ENCODE results near the gene CISD2. TPM values are rescaled to one million over a fixed set of nuclear protein-coding genes. Genes with fewer than 3 reads are reported as not detected.
A peak's percentile ranks its signal among the peaks of the same experiment; 100 is the strongest.
"Not testable (repeated sequence)": the region's sequence is repeated elsewhere in the genome, so short reads cannot be mapped to it uniquely, and the experiment has no call there.

The CISD2 gene, protein sequence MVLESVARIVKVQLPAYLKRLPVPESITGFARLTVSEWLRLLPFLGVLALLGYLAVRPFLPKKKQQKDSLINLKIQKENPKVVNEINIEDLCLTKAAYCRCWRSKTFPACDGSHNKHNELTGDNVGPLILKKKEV
- 25.6 and 26.4 TPM in 2 replicates for total RNA-seq

GRCh38 chr4:102868781-102869568 lies at the start of gene CISD2:
CISD2 (plus strand) TSS chr4:102868992; CDS start chr4:102869085, 93 bp downstream.
- Histone ChIP-seq H3K4me3 (ENCODE audit: insufficient read depth, low read length) (peak within 1 kb of the TSS; percentile 78), H3K36me3 (ENCODE audit: insufficient read depth, low read length) (peaks cover 4% of the 10 kb centered on the region), H3K4me1 (ENCODE audit: insufficient read depth, low read length) (peaks cover 18% of the 10 kb centered on the region), H3K9me3 (ENCODE audit: low read depth, low read length) (no peaks in the 10 kb centered on the region), H3K79me2 (ENCODE audit: insufficient read depth, low read length) (peaks cover 63% of the 10 kb centered on the region), H3K4me2 (ENCODE audit: insufficient read depth, low read length) (peak within 1 kb of the TSS; percentile 95), H3K27ac (ENCODE audit: low read depth, low read length) (peak within 1 kb of the TSS; percentile 98), H4K20me1 (ENCODE audit: insufficient read depth, low read length) (no peaks in the 10 kb centered on the region), H3K27me3 (ENCODE audit: insufficient read depth, low read length) (no peaks in the 10 kb centered on the region), H2AFZ (ENCODE audit: low read length) (peak within 1 kb of the TSS; percentile 100)
- no peak for TF ChIP-seq CTCF (IDR thresholded peaks at IDR 0.05; ENCODE audit: extremely low read depth, low read depth, low read length)
- peak; percentile 97 for DNase-seq (ENCODE audit: insufficient read length, low spot score, missing footprints)

DNA sequence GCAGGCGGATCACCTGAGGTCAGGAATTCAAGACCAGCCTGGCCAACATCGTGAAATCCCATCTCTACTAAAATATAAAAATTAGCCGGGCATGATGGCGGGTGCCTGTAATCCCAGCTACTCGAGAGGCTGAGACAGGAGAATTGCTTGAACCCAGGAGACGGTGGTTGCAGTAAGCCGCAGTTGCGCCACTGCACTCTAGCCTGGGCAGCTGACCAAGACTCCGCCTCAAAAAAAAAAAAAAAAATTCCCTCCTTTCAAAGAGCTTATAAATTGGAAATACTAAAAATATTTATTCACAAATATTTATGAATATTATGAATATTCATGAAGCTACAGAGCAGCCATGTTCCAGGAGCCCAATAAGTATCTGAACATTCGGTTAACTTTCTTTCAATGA lies 49.7 kb upstream of the CISD2 start:
- Histone ChIP-seq H3K4me2 (ENCODE audit: insufficient read depth, low read length) (peak overlapping the region; percentile 42), H4K20me1 (ENCODE audit: insufficient read depth, low read length) (peaks cover 92% of the 10 kb centered on the region), H3K79me2 (ENCODE audit: insufficient read depth, low read length) (peaks cover 100% of the 10 kb centered on the region), H3K36me3 (ENCODE audit: insufficient read depth, low read length) (peaks cover 18% of the 10 kb centered on the region), H3K27ac (ENCODE audit: low read depth, low read length) (peak overlapping the region; percentile 75), H3K4me1 (ENCODE audit: insufficient read depth, low read length) (peaks cover 91% of the 10 kb centered on the region)
- not testable (repeated sequence) for H3K4me3 ChIP-seq (ENCODE audit: insufficient read depth, low read length); H2AFZ ChIP-seq (ENCODE audit: low read length); H3K9me3 ChIP-seq (ENCODE audit: low read depth, low read length); H3K27me3 ChIP-seq (ENCODE audit: insufficient read depth, low read length); DNase-seq (ENCODE audit: insufficient read length, low spot score, missing footprints)

- Histone ChIP-seq H2AFZ (ENCODE audit: low read length) (no peak overlapping the region), H3K9me3 (ENCODE audit: low read depth, low read length) (no peaks in the 10 kb centered on the region), H4K20me1 (ENCODE audit: insufficient read depth, low read length) (peaks cover 94% of the 10 kb centered on the region), H3K4me3 (ENCODE audit: insufficient read depth, low read length) (no peak overlapping the region), H3K4me1 (ENCODE audit: insufficient read depth, low read length) (peaks cover 92% of the 10 kb centered on the region), H3K27ac (ENCODE audit: low read depth, low read length) (peak overlapping the region; percentile 52), H3K4me2 (ENCODE audit: insufficient read depth, low read length) (peak overlapping the region; percentile 42), H3K36me3 (ENCODE audit: insufficient read depth, low read length) (peaks cover 13% of the 10 kb centered on the region), H3K27me3 (ENCODE audit: insufficient read depth, low read length) (no peaks in the 10 kb centered on the region), H3K79me2 (ENCODE audit: insufficient read depth, low read length) (peaks cover 100% of the 10 kb centered on the region)
- DNase-seq (ENCODE audit: insufficient read length, low spot score, missing footprints), result peak; percentile 8
- no peak for TF ChIP-seq CTCF (IDR thresholded peaks at IDR 0.05; ENCODE audit: extremely low read depth, low read depth, low read length)
Measured at GRCh38 chr4:102819588-102820365, 49.0 kb upstream of the CISD2 start.

DNA sequence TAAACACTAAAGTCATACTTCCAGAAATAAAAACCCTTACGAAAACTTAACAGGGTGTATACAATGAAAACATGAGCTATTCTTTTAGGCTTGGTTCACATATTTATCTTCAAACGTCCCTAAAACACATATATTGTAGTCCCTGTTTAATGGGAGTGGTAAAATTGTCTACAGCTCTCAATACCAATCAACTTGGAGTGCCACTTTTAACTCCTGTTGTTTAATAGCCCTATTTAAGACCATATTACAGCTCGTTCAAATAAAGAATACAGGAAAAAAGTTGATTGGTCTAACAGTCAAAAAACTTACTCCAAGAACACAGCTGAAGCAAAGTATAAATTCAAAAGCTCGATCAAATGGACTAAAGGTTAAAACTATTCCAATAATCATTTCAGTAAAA lies 45.3 kb upstream of the CISD2 start:
- no peak for DNase-seq (ENCODE audit: insufficient read length, low spot score, missing footprints)
- Histone ChIP-seq H3K4me1 (ENCODE audit: insufficient read depth, low read length) (peaks cover 58% of the 10 kb centered on the region), H3K27me3 (ENCODE audit: insufficient read depth, low read length) (no peaks in the 10 kb centered on the region), H2AFZ (ENCODE audit: low read length) (no peak overlapping the region), H3K4me3 (ENCODE audit: insufficient read depth, low read length) (peak overlapping the region; percentile 95), H3K4me2 (ENCODE audit: insufficient read depth, low read length) (peak overlapping the region; percentile 82), H3K9me3 (ENCODE audit: low read depth, low read length) (no peaks in the 10 kb centered on the region), H3K36me3 (ENCODE audit: insufficient read depth, low read length) (peaks cover 9% of the 10 kb centered on the region), H3K79me2 (ENCODE audit: insufficient read depth, low read length) (peaks cover 85% of the 10 kb centered on the region), H4K20me1 (ENCODE audit: insufficient read depth, low read length) (peaks cover 78% of the 10 kb centered on the region), H3K27ac (ENCODE audit: low read depth, low read length) (peak overlapping the region; percentile 96)
- TF ChIP-seq CTCF (IDR thresholded peaks at IDR 0.05; ENCODE audit: extremely low read depth, low read depth, low read length), result no peak

Measured in osteoblast (primary cell).